Mammary epithelial cell (primary cell): ENCODE data around the gene OR8K3.

ENCODE experiments used
- EZH2 ChIP-seq: IDR thresholded peaks from 2 replicates; pipeline ENCODE4 v1.6.1; 2012; ENCODE audit warnings: low read length, inconsistent platforms, borderline replicate concordance
- TF ChIP-seq, protein P1 (sequence below), 2 donors: IDR thresholded peaks in 1 of 2; conservative IDR thresholded peaks in 1 of 2; 2 replicates each; pipeline ENCODE4 v1.5.1; 2011 to 2012; ENCODE audit warnings: inconsistent platforms in 2 of 2, low read length in 2 of 2, mild to moderate bottlenecking in 2 of 2, control low read depth in 1 of 2, low read depth in 1 of 2; ENCODE audit not compliant: insufficient read depth in 1 of 2; ENCODE audit errors: extremely low read depth in 1 of 2

DNA sequence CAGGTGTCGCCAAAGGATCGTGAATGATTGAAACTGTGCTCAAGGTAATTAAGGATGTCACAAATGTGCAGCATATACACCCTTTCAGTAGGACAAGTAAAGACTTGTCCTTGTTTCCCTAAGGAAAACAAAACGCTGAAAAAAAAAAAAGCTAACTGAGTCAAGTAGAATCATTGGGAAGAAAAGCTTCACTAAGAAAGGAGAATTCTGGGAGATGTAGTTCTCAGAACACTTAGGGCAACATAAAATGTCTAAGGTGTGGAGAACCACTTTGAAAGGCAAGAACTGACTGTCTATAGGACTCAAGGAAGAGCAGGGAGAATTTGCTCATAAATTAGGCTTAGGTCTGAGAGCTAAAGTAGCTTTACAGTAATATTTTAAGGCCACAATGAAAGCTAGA, 43.9 kb upstream of the OR8K3 start:
- TF ChIP-seq, protein P1, sequence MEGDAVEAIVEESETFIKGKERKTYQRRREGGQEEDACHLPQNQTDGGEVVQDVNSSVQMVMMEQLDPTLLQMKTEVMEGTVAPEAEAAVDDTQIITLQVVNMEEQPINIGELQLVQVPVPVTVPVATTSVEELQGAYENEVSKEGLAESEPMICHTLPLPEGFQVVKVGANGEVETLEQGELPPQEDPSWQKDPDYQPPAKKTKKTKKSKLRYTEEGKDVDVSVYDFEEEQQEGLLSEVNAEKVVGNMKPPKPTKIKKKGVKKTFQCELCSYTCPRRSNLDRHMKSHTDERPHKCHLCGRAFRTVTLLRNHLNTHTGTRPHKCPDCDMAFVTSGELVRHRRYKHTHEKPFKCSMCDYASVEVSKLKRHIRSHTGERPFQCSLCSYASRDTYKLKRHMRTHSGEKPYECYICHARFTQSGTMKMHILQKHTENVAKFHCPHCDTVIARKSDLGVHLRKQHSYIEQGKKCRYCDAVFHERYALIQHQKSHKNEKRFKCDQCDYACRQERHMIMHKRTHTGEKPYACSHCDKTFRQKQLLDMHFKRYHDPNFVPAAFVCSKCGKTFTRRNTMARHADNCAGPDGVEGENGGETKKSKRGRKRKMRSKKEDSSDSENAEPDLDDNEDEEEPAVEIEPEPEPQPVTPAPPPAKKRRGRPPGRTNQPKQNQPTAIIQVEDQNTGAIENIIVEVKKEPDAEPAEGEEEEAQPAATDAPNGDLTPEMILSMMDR (conservative IDR thresholded peaks at IDR 0.05 in 1 of 2, IDR thresholded peaks at IDR 0.05 in 1 of 2; ENCODE audit: extremely low read depth in 1 of 2, insufficient read depth in 1 of 2, low read depth in 1 of 2, low read length in 2 of 2), result no peak
- TF ChIP-seq EZH2, result no peak
